HCT116 (cell line): ENCODE results near the gene BUB3. TPM values are rescaled to one million over a fixed set of nuclear protein-coding genes. Genes with fewer than 3 reads are reported as not detected.

Experiments used
- ATAC-seq: fragments of 200-7000 bp; cut with Tn5 transposase; 2 replicates; pipeline ENCODE4 v1.9.1; 2020; ENCODE audit warnings: mild to moderate bottlenecking, moderate library complexity
- BruUV-seq: library from RNA; stranded (reverse); fragments of 400-500 nt; replicated peaks from 2 replicates; lab custom pipeline; 2021; lab: Mats Ljungman, UMichigan
- CTCF ChIA-PET: fragments of 300-600 bp; sonication (Branson Sonifier 250); formaldehyde crosslinking; loops from one replicate; lab custom pipeline; 2021; ENCODE audit warnings: antibody characterized with exemption; lab: Charles Lee
- POLR2A ChIA-PET: fragments of 300-600, 350-600 bp; sonication (Branson Sonifier 250); formaldehyde crosslinking; loops from one replicate; lab custom pipeline; 2021; ENCODE audit warnings: antibody characterized with exemption; lab: Charles Lee
- RAD21 ChIA-PET, 2 experiments: fragments of 300-600 bp; sonication (Branson Sonifier 250); formaldehyde crosslinking; loops; one replicate each; lab custom pipeline; 2023; ENCODE audit warnings: low total read pairs in 2 of 2; ENCODE audit not compliant: uncharacterized antibody in 2 of 2, unreplicated experiment in 2 of 2, low non-redundant PET in 1 of 2; lab: Charles Lee
- DNase-seq: peaks from one replicate; pipeline ENCODE4 v3.0.0-alpha.2; 2010; ENCODE audit warnings: low read depth, low spot score
- H2AFZ ChIP-seq: fragments of 200-600 bp; shearing (Covaris generic), sonication (generic); 2 replicates; pipeline ENCODE4 v1.6.1; 2017; ENCODE audit warnings: low read depth, mixed run types, mixed read lengths, antibody characterized with exemption, low read length; ENCODE audit not compliant: poor library complexity, severe bottlenecking
- H3K27ac ChIP-seq: 2 replicates; pipeline ENCODE4 v1.5.1; 2012; ENCODE audit warnings: low read depth, low read length
- H3K27me3 ChIP-seq: fragments of 200-600 bp; sonication (generic); 2 replicates; pipeline ENCODE4 v1.6.1; 2016; ENCODE audit warnings: mixed run types, low read length, mixed read lengths; ENCODE audit not compliant: insufficient read depth
- H3K36me3 ChIP-seq, 2 experiments: fragments of 200-500 bp in 1 of 2; fragments of 200-600 bp in 1 of 2; sonication (Bioruptor generic) in 1 of 2; sonication (generic) in 1 of 2; 2 replicates each; pipeline versions ENCODE4 v1.5.1 to v1.6.1; 2014 to 2016; ENCODE audit warnings: low read length in 2 of 2, inconsistent platforms in 1 of 2, mixed read lengths in 1 of 2, mixed run types in 1 of 2; ENCODE audit not compliant: insufficient read depth in 2 of 2, control insufficient read depth in 1 of 2
- H3K4me1 ChIP-seq, 2 experiments: fragments of 200-600 bp in 1 of 2; sonication (generic) in 1 of 2; 2 replicates each; pipeline versions ENCODE4 v1.5.1 to v1.6.1; 2012 to 2017; ENCODE audit warnings: low read length in 2 of 2, inconsistent platforms in 1 of 2, mild to moderate bottlenecking in 1 of 2, mixed read lengths in 1 of 2, mixed run types in 1 of 2, moderate library complexity in 1 of 2; ENCODE audit not compliant: insufficient read depth in 2 of 2, control insufficient read depth in 1 of 2
- H3K4me2 ChIP-seq: fragments of 200-600 bp; sonication (generic); 2 replicates; pipeline ENCODE4 v1.6.1; 2017; ENCODE audit warnings: mixed run types, low read length, mixed read lengths
- H3K4me3 ChIP-seq, 2 experiments: fragments of 200-600 bp in 1 of 2; sonication (generic) in 1 of 2; replicated peaks in 1 of 2; 2 replicates each; pipeline ENCODE4 v1.5.1; 2011 to 2016; ENCODE audit warnings: low read length in 2 of 2, control low read depth in 1 of 2, low read depth in 1 of 2, mild to moderate bottlenecking in 1 of 2, mixed read lengths in 1 of 2, mixed run types in 1 of 2
- H3K79me2 ChIP-seq: fragments of 200-600 bp; sonication (generic); 2 replicates; pipeline ENCODE4 v1.6.1; 2017; ENCODE audit warnings: mild to moderate bottlenecking, mixed run types, low read length, moderate library complexity, mixed read lengths; ENCODE audit not compliant: insufficient read depth
- H3K9ac ChIP-seq: fragments of 200-600 bp; sonication (generic); 2 replicates; pipeline ENCODE4 v1.6.1; 2016; ENCODE audit warnings: low read length, mixed read lengths
- H3K9me2 ChIP-seq: fragments of 200-600 bp; sonication (generic), shearing (Covaris generic); 2 replicates; pipeline ENCODE4 v1.6.1; 2017; ENCODE audit warnings: mixed run types, mild to moderate bottlenecking, moderate library complexity; ENCODE audit not compliant: insufficient read depth
- H3K9me3 ChIP-seq, 2 experiments: fragments of 200-500 bp in 1 of 2; fragments of 200-600 bp in 1 of 2; sonication (Bioruptor generic) in 1 of 2; sonication (generic) in 1 of 2; 2 replicates each; pipeline ENCODE4 v1.6.1; 2014 to 2017; ENCODE audit warnings: low read length in 2 of 2, mixed read lengths in 2 of 2, inconsistent platforms in 1 of 2, low read depth in 1 of 2, mild to moderate bottlenecking in 1 of 2, mixed run types in 1 of 2, moderate library complexity in 1 of 2; ENCODE audit not compliant: control insufficient read depth in 1 of 2, insufficient read depth in 1 of 2
- H4K20me1 ChIP-seq: fragments of 200-600 bp; sonication (generic), shearing (Covaris generic); 2 replicates; pipeline ENCODE4 v1.6.1; 2017; ENCODE audit warnings: mixed run types, mild to moderate bottlenecking, moderate library complexity; ENCODE audit not compliant: insufficient read depth
- ATF3 ChIP-seq: IDR thresholded peaks from 2 replicates; pipeline ENCODE4 v1.6.1; 2012
- CBX3 ChIP-seq: IDR thresholded peaks from 2 replicates; pipeline ENCODE4 v1.6.1; 2012; ENCODE audit warnings: low read depth
- CEBPB ChIP-seq: IDR thresholded peaks from 2 replicates; pipeline ENCODE4 v1.6.1; 2012; ENCODE audit warnings: low read depth
- EGR1 ChIP-seq: IDR thresholded peaks from 2 replicates; pipeline ENCODE4 v1.6.1; 2012; ENCODE audit warnings: low read depth
- EZH2 ChIP-seq: fragments of 200-600 bp; sonication (generic); IDR thresholded peaks from 2 replicates; pipeline ENCODE4 v1.6.1; 2017; ENCODE audit warnings: antibody characterized with exemption, mixed run types
- FOSL1 ChIP-seq: IDR thresholded peaks from 2 replicates; pipeline ENCODE4 v1.6.1; 2012; ENCODE audit warnings: low read depth
- JUND ChIP-seq: IDR thresholded peaks from 2 replicates; pipeline ENCODE4 v1.6.1; 2012
- MAX ChIP-seq: IDR thresholded peaks from 2 replicates; pipeline ENCODE4 v1.6.1; 2012
- POLR2A ChIP-seq: IDR thresholded peaks from 2 replicates; pipeline ENCODE4 v1.7.0; 2011; ENCODE audit warnings: borderline replicate concordance; ENCODE audit not compliant: insufficient read depth, insufficient read length; ENCODE audit errors: extremely low read depth
- RAD21 ChIP-seq: IDR thresholded peaks from 2 replicates; pipeline ENCODE4 v1.6.1; 2012; ENCODE audit warnings: low read depth, mild to moderate bottlenecking
- REST ChIP-seq: IDR thresholded peaks from 2 replicates; pipeline ENCODE4 v1.6.1; 2012; ENCODE audit warnings: low read depth
- SP1 ChIP-seq: IDR thresholded peaks from 2 replicates; pipeline ENCODE4 v1.6.1; 2012; ENCODE audit warnings: low read depth
- SRF ChIP-seq: IDR thresholded peaks from 2 replicates; pipeline ENCODE4 v1.6.1; 2012; ENCODE audit warnings: low read depth
- YY1 ChIP-seq: IDR thresholded peaks from 2 replicates; pipeline ENCODE4 v1.6.1; 2011; ENCODE audit warnings: low read length, low read depth, moderate library complexity, mild to moderate bottlenecking; ENCODE audit not compliant: insufficient replicate concordance; ENCODE audit errors: extremely low read depth
- ZBTB33 ChIP-seq: IDR thresholded peaks from 2 replicates; pipeline ENCODE4 v1.6.1; 2011; ENCODE audit warnings: mild to moderate bottlenecking, low read length, moderate library complexity; ENCODE audit not compliant: insufficient replicate concordance; ENCODE audit errors: extremely low read depth
- ZFX ChIP-seq: fragments of 450-650 bp; IDR thresholded peaks from 2 replicates; pipeline ENCODE4 v1.6.1; 2017
- intact Hi-C: fragments of 100-400 bp; cut with micrococcal nuclease; formaldehyde crosslinking; loops from 2 replicates; pipeline ENCODE4 v1.10.0; 2022
- total RNA-seq: library from RNA; stranded (reverse); gene quantifications from one replicate; pipeline ENCODE4 v1.2.1, GENCODE V29; 2021; ENCODE audit not compliant: unreplicated experiment

BUB3 gene
- total RNA-seq, 1 experiment from 2014 or later = 271 TPM

DNA sequence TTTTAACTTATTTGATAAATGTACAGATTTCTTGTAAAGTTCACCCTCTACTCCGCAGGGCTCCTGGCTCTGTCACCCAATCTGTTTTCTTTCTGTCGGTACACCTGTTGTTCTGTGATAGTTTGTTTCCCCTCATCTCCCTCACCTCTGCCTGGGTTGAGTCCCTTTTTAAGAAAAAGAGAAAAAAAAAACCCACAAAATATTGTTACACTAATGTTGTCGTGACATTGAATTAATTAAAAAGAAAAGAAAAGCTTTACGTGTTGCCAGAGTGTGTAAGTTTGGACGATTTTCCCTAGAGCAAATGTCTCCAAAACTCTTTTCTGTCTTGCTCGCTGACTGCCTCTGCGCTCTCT, 15.1 kb upstream of the BUB3 start (continued):
- TF ChIP-seq REST (no peak), YY1 (no peak), RAD21 (no peak), JUND (no peak), ZBTB33 (no peak)

DNA sequence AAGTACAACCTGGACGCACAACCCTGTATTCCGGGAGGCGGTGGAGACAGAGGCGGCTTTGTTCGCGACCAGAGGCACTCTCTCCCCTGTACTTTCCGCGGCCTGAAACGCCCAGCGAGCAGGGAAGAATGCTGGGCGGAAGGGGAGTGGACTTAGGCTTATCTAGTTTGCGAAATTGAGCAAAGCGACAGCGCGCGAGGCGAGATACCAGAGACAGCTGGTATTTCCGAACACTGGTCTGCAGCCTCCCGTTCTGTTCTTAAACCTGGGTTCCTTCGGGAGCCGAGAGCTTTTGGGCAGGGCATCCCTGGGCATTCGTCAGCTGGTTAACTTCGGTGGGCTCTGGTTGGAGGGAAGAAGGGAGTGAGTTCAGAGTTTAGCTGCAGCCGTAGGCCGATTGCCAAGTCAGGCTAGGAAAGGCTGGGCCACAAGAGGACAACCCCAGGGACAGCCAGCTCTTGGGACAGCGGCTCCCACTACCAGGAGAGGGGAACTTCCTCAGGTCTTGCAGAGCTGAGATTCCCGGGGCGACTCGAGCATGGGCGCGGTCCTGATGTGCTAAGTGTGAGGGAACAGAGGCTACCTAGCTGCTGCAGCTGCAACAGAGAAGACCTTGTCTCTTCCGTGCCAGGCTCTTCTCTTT, 14.6 kb upstream of the BUB3 start:
- ATAC-seq (peak; percentile 73), DNase-seq (peak; percentile 32)
- Histone ChIP-seq H3K9me2 (no peaks in the 10 kb centered on the region), H4K20me1 (no peaks in the 10 kb centered on the region), H3K27me3 (no peaks in the 10 kb centered on the region), H3K4me2 (peak overlapping the region; percentile 66), H3K79me2 (no peaks in the 10 kb centered on the region), H3K9me3 (no peaks in the 10 kb centered on the region), H3K36me3 (no peaks in the 10 kb centered on the region), H3K4me1 (peaks cover 5 to 8% of the 10 kb centered on the region in 2 experiments; a peak in 1 of 4 replicates), H2AFZ (peak overlapping the region; percentile 29), H3K4me3 (peak overlapping the region; percentile 45 to 57), H3K27ac (peak overlapping the region; percentile 31; the same call in 1 of the 2 replicates), H3K9ac (peak overlapping the region; percentile 4; the same call in 1 of the 2 replicates)
- CTCF ChIA-PET = no interaction called here
- POLR2A ChIA-PET = interaction anchor here (1.0 to 1.3 kb wide), 2 partner anchors 14 to 17 kb away, joined by 3 to 4 read pairs; partner anchors contain the start of gene BUB3
- no TSS peak for BruUV-seq
- intact Hi-C loops = no loop called here
- RAD21 ChIA-PET = no interaction called here
- no peak for TF ChIP-seq ZBTB33
- no peak for TF ChIP-seq JUND
- no peak for TF ChIP-seq EZH2
- TF ChIP-seq ZFX = no peak
- no peak for TF ChIP-seq SRF
- TF ChIP-seq POLR2A = no peak
- TF ChIP-seq SP1 = no peak
- TF ChIP-seq CEBPB = no peak
- TF ChIP-seq CBX3 = no peak
- no peak for TF ChIP-seq FOSL1
- no peak for TF ChIP-seq MAX
- TF ChIP-seq ATF3 = no peak
- TF ChIP-seq EGR1 = no peak
